ENCODE results near the gene TNFRSF9. TPM values are rescaled to one million over a fixed set of nuclear protein-coding genes. Genes with fewer than 3 reads are reported as not detected.

The TNFRSF9 gene
- total and polyA plus RNA-seq, 2 of the 8 experiments (the other 6 are each of a cell fraction or from before 2014, with no cell fraction given) = not detected

DNA sequence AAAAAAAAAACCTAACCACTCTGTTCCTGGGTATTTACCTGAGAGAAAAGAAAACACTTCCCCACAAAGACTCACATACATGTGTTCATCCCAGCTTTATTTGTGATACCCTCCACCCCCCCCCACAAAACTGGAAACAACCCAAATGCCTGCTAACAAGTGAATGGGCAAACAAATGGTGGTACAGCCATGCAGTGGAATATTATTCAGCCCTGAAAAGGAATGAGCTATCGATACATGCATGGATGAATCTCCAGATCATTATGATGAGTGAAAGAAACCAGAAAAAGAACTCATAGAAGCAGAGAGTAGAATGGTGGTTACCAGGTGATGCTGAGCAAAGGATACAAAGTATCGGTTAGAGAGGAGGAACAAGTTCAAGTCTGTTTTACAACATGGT, 49.8 kb downstream of the TNFRSF9 start:
- FAIRE-seq = no peak
- Histone ChIP-seq H3K9ac (replicated peaks in 1 of 4; ENCODE audit: extremely low read depth in 1 of 4, low read depth in 3 of 4, low read length in 3 of 4) (no peak overlapping the region), H3K4me1 (replicated peaks in 1 of 4; ENCODE audit: control insufficient read depth in 3 of 4, insufficient read depth in 4 of 4, low read length in 3 of 4) (no peaks in the 10 kb centered on the region), H3K27me3 (replicated peaks in 1 of 4; ENCODE audit: control insufficient read depth in 3 of 4, extremely low read depth in 1 of 4, insufficient read depth in 3 of 4, low read length in 3 of 4) (no peaks in the 10 kb centered on the region), H3K4me3 (ENCODE audit: extremely low read depth in 1 of 4, insufficient read depth in 2 of 4, low read depth in 3 of 4, low read length in 4 of 4) (no peak overlapping the region), H3K9me3 (ENCODE audit: insufficient read depth in 2 of 2, low read depth in 1 of 2, low read length in 1 of 2) (peaks cover 0 to 3% of the 10 kb centered on the region in 2 experiments; a peak in 1 of 4 replicates), H2BK5ac (ENCODE audit: low read depth, low read length) (no peak overlapping the region), H2BK12ac (ENCODE audit: low read depth, low read length) (no peak overlapping the region), H3K56ac (replicated peaks; ENCODE audit: insufficient read length, low read depth, low read length) (no peak overlapping the region), H2BK120ac (replicated peaks; ENCODE audit: low read depth, low read length) (no peak overlapping the region), H3K36me3 (ENCODE audit: control insufficient read depth in 2 of 4, insufficient read depth in 4 of 4, low read length in 3 of 4) (no peaks in the 10 kb centered on the region), H3K18ac (ENCODE audit: extremely low read depth, low read length) (no peak overlapping the region), H3K27ac (ENCODE audit: low read depth, low read length) (no peak overlapping the region), H3K4me2 (ENCODE audit: insufficient read depth in 1 of 2, low read depth in 2 of 2, low read length in 2 of 2) (no peak overlapping the region), H2BK15ac (ENCODE audit: low read length) (no peak overlapping the region), H3K23ac (ENCODE audit: insufficient read length) (no peak overlapping the region), H3K14ac (ENCODE audit: insufficient read length) (no peak overlapping the region), H3K23me2 (ENCODE audit: low read depth, low read length) (no peaks in the 10 kb centered on the region), H2BK20ac (ENCODE audit: low read length) (no peak overlapping the region), H3K4ac (replicated peaks; ENCODE audit: insufficient read length, low read depth, low read length) (no peak overlapping the region), H4K8ac (ENCODE audit: extremely low read depth, insufficient read depth, low read length) (no peak overlapping the region), H3K79me1 (ENCODE audit: low read depth, low read length) (no peaks in the 10 kb centered on the region), H4K20me1 (replicated peaks in 1 of 2; ENCODE audit: control insufficient read depth in 1 of 2, insufficient read depth in 2 of 2, low read length in 2 of 2) (no peaks in the 10 kb centered on the region), H2AK5ac (ENCODE audit: low read depth, low read length) (no peak overlapping the region), H4K91ac (replicated peaks; ENCODE audit: insufficient read length, low read length) (no peak overlapping the region), H4K5ac (ENCODE audit: insufficient read length, low read depth, low read length) (no peak overlapping the region), H3K79me2 (ENCODE audit: control insufficient read depth in 1 of 2, insufficient read depth in 2 of 2, low read length in 2 of 2) (no peaks in the 10 kb centered on the region), H2AFZ (ENCODE audit: low read length) (no peak overlapping the region)
- TF ChIP-seq KDM1A (IDR thresholded peaks at IDR 0.05; ENCODE audit: borderline replicate concordance, low read length) (0 out of 2 replicates have a peak, but pooled peaks have one; percentile 15), RFX5 (IDR thresholded peaks at IDR 0.05; ENCODE audit: borderline replicate concordance, low read depth, low read length) (no peak)
- ChIA-PET POLR2A (ENCODE audit: partially characterized antibody) (no interaction called here), CTCF (ENCODE audit: partially characterized antibody) (interaction anchor here (1.7 to 1.8 kb wide), 2 partner anchors 83 to 224 kb away, joined by 4 to 5 read pairs; no protein-coding TSS in a partner anchor)
- no peak for DNase-seq (ENCODE audit: low read depth in 1 of 2, low spot score in 2 of 2)
- 90% methylated on average over 2 of the region's 2 CpGs; no CpG with 5 or more reads in 1 of the 2 experiments for WGBS, 2 experiments (ENCODE audit: extremely low coverage in 1 of 2, insufficient coverage in 1 of 2, insufficient read length in 1 of 2, insufficient replicate concordance in 2 of 2, low coverage in 1 of 2, low lambda C conversion rate in 2 of 2, missing lambda C conversion rate in 1 of 2)

Data from H1 (cell line).